HG02678 (cell line): Measurements from ENCODE around the gene SECTM1.
"Not testable (repeated sequence)": the region's sequence is repeated elsewhere in the genome, so short reads cannot be mapped to it uniquely, and the experiment has no call there.

Experiments
- ATAC-seq: cut with Tn5 transposase; IDR thresholded peaks from one replicate; pipeline ENCODE4 v1.9.1; 2021; ENCODE audit warnings: mild to moderate bottlenecking, moderate library complexity; ENCODE audit not compliant: unreplicated experiment

SECTM1 gene

DNA sequence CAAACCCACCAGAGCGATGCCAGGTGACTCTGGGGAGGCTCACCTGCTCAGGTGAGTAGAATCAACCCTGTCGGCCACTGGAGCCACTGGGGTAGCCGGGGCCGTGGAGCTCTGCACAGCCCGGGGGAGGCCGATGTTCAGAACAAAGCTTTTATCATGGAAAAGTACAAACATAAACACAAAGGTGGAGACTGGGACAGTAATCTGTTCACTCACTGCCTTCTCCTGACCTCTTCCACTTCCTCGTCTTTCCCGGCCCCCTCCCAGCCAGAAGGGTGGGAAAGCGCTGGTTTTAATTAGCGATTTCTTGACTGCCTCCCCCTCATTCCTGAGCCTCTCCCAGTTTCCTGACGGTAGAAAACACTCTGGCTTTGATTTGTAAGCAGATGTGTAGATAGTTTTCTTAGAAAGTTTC, 15.7 kb upstream of the SECTM1 start:
- no peak for ATAC-seq

- no peak for ATAC-seq
Measured at GRCh38 chr17:82348866-82349265, 15.3 kb upstream of the SECTM1 start.

DNA sequence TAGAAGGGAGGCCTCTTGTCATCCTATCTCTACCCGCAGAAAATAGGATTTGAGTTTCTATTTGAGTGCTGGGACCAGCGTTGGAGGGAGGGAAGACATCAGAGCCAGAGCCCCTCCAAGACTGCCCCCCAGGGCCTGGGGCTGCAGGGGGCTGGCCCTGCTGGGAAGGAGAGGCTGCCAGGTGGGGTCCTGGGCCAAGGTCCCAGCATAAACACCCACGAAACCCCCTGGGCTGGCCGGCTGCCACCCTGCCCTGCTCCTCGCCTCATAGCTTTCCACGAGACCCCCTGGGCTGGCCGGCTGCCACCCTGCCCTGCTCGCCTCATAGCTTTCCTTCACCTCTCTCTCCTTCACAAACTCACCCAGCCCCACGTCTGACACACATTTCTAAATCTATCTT, 14.9 kb upstream of the SECTM1 start:
- ATAC-seq, result no peak

DNA sequence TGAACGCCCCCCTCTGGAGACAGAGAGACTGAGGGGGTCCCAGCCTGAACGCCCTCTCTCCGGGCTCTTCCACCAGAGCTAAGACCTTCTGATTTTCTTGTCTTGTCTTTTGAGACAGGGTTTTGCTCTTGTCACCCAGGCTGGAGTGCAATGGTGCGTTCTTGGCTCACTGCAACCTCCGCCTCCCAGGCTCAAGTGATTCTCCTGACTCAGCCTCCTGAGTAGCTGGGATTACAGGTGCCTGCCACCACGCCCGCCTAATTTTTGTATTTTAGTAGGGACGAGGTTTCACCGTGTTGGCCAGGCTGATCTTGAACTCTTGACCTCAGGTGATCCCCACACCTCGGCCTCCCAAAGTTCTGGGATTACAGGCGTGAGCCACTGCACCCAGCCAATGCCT, 14.4 kb upstream of the SECTM1 start:
- not testable (repeated sequence) for ATAC-seq

DNA sequence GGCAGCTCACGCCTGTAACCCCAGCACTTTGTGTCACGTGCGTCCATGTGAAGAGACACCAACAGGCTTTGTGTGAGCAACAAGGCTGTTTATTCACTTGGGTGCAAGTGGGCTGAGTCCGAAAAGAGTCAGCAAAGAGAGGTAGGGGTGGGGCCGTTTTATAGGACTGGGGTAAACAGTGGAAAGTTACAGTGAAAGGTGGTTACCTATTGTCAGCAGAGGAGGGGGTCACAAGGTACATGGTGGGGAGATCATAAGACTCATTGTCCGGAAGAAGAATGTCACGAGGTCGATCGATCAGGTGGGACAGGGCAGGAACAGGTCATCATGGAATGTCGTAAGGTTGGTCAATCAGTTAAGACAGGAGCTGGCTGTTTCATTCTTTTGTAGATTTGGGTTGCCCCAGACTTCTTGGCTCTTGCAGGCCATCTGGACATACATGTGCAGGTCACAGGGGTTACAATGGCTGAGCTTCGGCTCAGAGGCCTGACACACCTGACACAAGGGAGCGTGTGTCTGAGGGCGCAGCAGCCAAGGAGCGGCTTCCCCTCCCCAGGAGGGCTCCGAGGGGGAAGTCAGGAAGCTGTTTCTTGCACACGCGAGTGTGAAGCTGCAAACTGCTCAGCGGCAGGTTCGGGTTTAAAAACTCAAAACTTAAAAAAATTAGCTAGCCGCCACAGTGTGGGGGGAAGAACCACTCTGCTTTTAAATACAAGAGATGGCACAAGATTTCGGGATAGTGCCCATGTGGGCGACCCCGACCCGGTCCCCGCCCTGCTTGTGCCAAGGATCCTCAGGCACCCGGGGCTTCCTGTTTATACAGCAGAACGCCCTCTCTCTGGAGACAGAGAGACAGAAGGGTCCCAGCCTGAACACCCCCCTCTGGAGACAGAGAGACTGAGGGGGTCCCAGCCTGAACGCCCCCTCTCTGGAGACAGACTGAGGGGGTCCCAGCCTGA, 13.1 kb upstream of the SECTM1 start:
- ATAC-seq, result no peak

- ATAC-seq, result no peak
Measured at GRCh38 chr17:82345151-82345976, 11.8 kb upstream of the SECTM1 start.

DNA sequence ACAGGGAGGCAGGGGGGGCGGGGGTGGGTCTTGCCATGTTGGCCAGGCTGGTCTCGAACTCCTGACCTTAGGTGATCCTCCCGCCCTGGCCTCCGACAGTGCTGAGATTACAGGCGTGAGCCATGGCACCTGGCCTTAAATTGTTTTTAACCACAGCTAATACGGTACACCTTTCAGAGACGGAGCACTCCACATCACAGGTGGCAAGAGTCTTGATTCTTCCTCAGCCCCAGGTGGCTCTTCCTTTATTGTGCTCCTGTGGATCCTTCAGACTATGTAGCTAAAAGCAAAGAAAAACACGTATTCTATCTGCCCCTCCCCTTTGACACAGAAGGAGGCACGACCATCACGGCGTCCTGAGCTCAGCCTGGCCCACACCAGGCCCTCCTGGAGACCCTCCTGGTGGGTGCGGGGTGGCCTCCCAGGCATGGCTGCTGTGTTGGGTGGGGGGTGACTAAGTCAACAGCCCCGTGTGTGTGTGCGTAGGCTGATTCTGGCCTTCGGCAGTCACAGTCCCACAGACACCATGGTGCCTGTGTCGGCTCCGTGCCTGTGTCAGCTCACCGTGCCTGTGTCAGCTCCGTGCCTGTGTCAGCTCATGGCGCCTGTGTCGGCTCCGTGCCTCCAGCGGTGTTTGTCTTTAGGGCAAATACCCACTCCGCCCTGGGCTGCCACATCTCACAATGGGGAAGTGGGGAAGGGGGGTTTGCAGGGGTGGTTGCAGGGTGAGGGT, 10.8 kb upstream of the SECTM1 start:
- ATAC-seq, result no peak

DNA sequence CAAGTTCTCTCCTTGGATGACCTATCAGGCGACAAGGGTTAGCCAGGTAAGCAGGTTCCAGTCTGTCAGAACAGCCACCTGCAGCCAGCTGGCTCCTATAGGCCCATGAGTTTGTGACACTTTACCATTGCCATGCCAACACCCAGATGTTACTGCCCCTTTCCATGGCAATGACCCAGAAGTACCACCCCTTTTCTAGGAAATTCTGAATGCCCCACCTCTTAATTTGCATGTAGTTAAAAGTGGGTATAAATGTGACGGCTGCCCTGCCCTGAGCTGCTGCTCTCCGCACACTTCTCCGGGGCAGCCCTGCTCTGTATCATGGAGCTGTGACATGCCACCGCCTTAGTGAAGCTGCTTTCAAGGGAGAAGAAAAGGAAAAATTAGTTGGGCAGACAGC, 10.0 kb upstream of the SECTM1 start:
- ATAC-seq, result no peak

DNA sequence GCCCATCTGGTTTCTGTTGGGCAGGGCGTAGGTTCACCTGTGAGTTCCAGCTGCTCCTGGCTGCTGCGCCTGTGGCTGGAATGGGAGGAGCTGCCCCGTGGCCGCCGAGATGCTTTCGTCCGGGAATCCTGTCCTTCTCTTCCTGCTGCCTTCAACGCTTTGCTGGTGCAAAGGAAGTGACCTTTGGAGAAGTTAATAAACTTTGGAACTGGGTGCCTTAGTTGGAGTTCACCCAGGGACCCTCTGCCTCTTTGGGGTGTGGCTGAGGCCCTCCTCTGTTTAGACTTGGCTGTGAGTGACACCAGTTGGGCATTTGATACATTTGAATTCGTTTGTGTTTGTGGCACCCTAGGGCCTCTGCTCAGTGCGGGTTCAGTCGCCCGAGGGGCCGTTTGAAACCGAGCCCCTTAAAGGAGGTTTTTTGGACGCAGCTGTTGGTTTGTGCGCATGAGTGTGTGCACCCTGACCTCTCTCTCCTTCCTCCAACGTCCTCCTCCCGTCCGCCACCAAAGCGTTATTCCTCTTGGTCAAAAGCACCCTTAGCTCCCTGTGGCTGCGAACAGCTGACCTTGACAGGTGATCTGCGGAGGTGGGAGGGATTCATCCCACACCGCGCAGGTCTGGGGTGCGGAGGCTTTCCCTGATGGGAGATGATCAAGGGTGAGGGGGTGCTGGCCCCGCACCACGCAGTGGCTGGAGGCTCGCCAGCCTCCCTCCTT, 9.0 kb upstream of the SECTM1 start:
- ATAC-seq, result no peak

DNA sequence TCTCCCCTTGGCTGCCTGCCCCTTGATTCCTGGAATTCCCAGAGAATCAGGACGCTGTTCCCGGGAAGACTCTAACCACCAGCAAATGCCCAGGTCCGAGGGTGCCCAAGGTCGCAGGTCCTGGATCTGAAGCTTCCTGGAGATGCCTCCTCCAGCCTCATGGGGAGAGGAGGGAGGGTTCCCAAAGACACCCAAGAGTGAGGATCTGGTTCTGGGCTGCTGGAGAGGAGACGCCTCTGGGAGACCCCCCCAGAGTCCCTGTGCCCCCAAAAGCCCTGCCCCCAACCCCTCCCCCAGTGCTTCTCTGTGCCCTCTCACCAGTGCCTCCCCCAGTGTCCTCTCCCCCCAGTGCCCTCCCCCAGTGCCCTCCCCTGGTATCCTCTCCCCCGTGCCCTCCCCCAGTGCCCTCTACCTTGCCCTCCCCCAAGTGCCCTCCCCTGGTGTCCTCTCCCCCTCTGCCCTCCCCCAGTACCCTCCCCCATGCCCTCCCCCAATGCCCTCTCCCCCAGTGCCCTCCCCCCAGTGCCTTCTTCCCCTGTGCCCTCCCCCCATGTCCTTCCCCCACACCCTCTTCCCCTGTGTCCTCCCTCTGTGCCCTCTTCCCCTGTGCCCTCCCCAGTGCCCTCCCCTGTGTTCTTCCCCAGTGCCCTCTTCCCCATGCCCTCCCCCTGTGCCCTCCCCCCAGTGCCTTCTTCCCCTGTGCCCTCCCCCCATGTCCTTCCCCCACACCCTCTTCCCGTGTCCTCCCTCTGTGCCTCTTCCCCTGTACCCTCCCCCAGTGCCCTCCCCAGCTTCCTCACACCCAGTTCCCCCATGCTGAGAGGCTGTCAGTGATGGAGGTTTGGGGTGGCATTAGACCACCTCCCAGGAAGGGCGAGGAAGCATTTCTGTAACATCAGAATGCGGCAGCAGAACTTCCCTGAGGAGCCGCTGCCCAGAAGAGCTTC, 6.3 kb upstream of the SECTM1 start:
- ATAC-seq, result no peak

GRCh38 chr17:82338858-82339633, 5.5 kb upstream of the SECTM1 start:
- no peak for ATAC-seq

DNA sequence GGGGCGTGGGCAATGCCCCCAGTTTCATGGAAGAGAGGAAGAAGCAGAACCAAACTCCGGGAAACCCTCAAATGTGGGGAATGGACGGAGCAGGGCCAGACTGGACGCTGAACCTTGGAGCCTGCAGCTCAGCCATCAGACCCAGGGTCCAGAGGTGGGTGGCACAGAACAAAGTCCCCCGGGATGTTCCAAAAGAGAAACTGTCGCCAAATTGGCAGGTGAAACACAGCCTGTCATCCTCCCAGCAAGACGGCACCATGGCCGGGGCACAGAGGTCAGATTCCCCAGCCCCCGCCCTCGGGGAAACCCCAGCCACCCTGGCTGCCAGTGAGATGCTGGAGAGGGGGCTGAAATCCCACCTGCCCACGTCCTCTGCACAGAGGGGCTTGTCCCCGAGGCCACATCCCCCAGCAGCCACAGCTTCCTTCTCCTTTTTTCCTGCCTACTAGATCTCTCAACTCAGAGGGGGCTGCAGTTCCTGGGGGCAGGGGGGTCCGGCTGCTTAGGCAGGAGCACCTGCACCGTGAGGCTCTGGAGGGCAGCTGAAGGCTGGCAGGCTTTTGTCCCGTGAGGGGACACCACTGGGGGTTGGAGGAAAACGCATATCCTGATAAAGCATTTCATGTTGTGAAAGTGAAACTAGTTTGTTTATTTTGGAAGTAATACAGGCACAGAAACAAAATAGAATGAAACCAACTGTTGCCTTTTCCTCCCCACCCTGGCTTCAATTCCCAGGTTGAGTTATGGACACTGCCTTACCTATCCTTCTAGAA, 1.2 kb upstream of the SECTM1 start:
- ATAC-seq, result no peak

DNA sequence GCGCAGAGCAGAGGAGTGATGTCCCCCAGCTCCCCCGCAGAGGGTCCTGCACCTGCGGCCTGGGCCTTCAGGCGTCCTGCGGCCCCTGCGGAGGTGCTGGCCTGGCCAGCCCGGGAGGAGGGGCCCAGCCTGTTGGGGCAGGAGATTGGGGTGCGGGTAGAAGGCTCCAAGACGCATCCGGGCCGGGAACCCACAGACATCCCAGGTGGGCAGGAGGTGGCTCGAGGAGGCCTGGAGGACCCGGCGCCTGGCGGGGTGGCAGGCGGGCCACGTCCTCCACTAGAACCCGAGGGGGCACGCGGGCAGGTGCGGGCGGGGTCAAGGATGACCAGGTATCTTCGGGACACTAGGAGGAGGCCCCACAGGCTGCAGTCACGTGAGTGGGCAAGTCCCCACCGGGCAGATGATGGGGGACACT, 647 bp upstream of the SECTM1 start:
- ATAC-seq, result no peak

DNA sequence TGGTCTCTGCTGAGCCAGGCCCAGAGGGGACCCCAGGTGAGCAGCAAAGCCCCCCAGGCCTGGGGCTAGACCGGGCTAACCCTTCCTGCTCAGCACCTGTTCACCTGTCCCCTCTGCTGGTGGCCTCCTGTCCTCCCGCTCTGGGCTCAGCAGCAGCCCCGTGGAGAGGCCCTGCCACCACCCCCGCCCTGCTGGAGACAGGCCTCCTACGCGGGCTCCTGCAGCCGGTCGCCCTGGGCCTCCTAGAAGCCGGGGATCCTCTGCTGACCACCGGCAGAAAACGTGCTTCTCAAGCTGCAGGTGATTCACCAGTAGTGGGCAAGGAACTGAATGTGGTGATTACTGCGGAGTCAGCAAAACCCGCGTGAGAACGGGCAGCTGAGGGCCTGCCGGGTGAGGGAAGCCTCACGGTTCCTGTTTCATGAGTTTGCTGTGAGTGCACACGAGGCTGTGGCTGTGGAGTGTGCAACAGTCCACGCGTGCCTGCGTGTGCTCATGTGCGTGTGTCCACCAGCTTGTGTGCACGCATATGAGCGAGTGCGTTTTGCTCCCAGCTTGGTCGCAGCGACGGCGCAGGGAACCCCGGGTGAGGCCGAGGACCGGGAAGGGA, 792 bp downstream of the SECTM1 start:
- ATAC-seq, result no peak

- ATAC-seq, result no peak
Measured at GRCh38 chr17:82331345-82331939, 2.1 kb downstream of the SECTM1 start.

DNA sequence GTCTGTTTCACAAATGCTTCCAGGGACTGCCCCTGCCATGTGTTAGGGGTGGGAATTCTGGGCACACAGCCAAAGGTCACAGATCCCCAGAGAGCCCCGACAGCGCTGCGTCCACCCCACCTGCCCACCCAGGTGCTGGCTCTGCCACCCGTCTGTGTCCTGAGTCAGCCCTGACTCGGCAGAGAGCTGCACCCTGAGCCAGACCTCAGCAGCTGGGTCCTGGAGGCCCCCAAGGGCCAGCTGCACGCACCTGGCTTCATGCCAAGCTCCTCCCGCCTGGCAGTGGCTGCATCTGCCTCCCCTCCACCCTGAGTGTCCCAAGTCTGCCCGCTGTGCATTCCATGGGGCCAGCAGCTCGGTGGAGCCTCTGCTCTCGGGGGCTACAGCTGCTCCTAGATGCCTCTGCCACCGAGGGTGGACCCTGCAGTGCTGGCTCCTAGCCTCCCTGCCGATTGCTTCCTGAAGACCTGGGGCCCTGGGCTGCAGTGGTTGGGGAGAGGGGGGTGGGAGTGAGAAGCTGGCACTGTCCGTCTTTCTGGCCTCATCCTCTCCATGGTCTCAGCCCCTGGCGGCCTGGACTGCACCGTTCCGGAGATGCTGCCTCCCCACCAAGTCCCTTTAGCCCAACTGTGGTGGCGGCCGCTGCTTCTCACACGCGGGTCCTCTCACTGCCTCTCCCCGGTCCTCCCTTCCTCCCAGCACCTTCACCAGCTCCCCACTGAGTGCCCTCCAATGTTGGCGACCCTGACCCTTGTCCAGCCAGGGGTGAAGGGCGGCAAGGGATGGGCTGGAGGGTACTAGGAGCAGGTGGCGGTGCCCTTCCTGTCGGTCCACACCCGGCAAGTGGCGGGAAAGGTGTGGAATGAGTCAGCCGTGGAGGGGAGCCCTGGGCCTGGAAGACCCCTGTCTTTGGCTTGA, 3.0 kb downstream of the SECTM1 start:
- no peak for ATAC-seq
